Ishikawa (cell line): ENCODE data around the gene FAM118A.

Experiments used
- CREB1 ChIP-seq: IDR thresholded peaks from 2 replicates; pipeline ENCODE4 v1.6.1; 2012; ENCODE audit warnings: low read depth
- REST ChIP-seq: IDR thresholded peaks from 2 replicates; pipeline ENCODE4 v1.6.1; 2012; ENCODE audit warnings: low read depth, mild to moderate bottlenecking

- no peak for TF ChIP-seq CREB1
- TF ChIP-seq REST = no peak
These were observed 34.6 kb downstream of the FAM118A start for GRCh38 chr22:45344334-45344733.
